Stomach smooth muscle (tissue), 2 donors: ENCODE measurements around the gene DGKH.

ENCODE experiments used
- H3K27ac ChIP-seq: one replicate; pipeline ENCODE4 v1.7.0; 2013; ENCODE audit warnings: mild to moderate bottlenecking, low read length, inconsistent platforms
- H3K27me3 ChIP-seq, 2 donors: one replicate each; pipeline ENCODE4 v1.7.0; 2013; ENCODE audit warnings: low read length in 2 of 2; ENCODE audit not compliant: insufficient read depth in 2 of 2, control insufficient read depth in 1 of 2
- H3K36me3 ChIP-seq, 2 donors: one replicate each; pipeline ENCODE4 v1.7.0; 2013; ENCODE audit warnings: low read length in 2 of 2; ENCODE audit not compliant: control insufficient read depth in 2 of 2, insufficient read depth in 2 of 2
- H3K4me1 ChIP-seq: one replicate; pipeline ENCODE4 v1.7.0; 2013; ENCODE audit warnings: low read length; ENCODE audit not compliant: control insufficient read depth, insufficient read depth
- H3K4me3 ChIP-seq, 2 donors: one replicate each; pipeline ENCODE4 v1.7.0; 2013; ENCODE audit warnings: low read length in 2 of 2
- H3K9ac ChIP-seq, 2 donors: one replicate each; pipeline ENCODE4 v1.7.0; 2013; ENCODE audit warnings: low read length in 2 of 2, mild to moderate bottlenecking in 1 of 2
- H3K9me3 ChIP-seq, 2 donors: one replicate each; pipeline ENCODE4 v1.7.0; 2013; ENCODE audit warnings: low read length in 2 of 2; ENCODE audit not compliant: control insufficient read depth in 2 of 2
- donor health status: healthy.
- donor health status: Pancreatic carcinoma.

Gene DGKH

DNA sequence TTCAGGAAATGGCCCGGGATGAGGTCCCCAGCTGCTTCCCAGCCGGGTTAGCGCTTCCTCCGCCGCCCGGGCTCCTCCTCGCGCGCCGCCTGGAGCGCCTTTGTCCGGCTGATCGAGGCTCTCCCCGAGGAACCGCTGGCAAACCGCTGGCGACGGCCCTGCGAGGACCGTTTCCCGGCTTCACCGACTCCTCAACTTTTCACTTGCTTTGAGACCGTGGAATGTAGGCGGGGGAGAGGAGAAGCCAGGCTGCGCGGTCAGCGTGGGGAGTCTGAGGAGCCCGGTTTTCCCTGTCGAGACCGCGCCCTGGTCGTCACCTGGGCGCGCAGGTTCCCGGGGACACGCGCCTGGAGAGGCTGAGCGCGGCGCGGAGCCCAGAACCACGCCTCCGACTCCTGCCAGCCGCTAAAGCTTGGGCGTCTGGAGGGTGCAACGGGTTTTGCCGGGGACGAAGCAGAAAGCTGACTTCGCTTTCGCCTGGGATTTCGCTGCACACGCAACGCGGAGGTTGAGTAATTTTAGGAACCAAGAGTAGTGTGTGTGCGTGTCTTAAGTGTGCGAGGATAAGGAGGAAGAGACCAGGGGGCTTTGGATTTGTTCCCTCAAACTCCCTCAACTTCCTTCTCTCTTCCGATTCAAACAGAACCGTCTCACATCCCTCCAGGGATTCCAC lies 7.3 kb upstream of the DGKH start:
- Histone ChIP-seq H3K4me3 (peak overlapping the region; percentile 88 to 90), H3K9ac (peak overlapping the region; percentile 64 to 70), H3K4me1 (peaks cover 14% of the 10 kb centered on the region), H3K27me3 (no peaks in the 10 kb centered on the region), H3K27ac (peak overlapping the region; percentile 66), H3K9me3 (no peaks in the 10 kb centered on the region), H3K36me3 (no peaks in the 10 kb centered on the region)

DNA sequence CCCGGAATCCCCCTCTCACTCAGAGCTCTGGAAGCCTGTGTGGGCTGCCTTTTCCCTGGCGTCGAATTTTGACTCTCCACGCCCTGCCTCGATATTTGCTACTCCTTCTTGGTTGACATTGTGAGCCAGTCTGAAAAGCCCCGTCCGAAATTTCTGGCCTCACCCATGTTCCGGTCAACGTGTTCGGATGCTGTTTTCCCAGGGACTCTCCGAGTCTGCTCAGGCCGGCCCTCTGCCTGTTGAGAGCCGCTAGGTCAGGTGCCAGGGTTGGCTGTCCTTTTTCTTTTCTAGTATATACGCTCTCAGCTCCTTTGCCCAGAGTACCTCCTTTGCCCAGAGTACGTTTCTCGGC lies 6.8 kb upstream of the DGKH start:
- peak overlapping the region; percentile 88 to 90 for H3K4me3 ChIP-seq

GRCh38 chr13:42043676-42044075 lies 4.8 kb upstream of the DGKH start:
- Histone ChIP-seq H3K36me3 (no peaks in the 10 kb centered on the region), H3K4me1 (peaks cover 14% of the 10 kb centered on the region), H3K27ac (no peak overlapping the region), H3K9me3 (no peaks in the 10 kb centered on the region), H3K9ac (no peak overlapping the region), H3K27me3 (no peaks in the 10 kb centered on the region), H3K4me3 (no peak overlapping the region)

More for the DNA sequence above, 6.8 kb upstream of the DGKH start:
- peak overlapping the region; percentile 64 to 70 for H3K9ac ChIP-seq
- peaks cover 14% of the 10 kb centered on the region for H3K4me1 ChIP-seq
- H3K27ac ChIP-seq, result peak overlapping the region; percentile 66
- H3K27me3 ChIP-seq, result no peaks in the 10 kb centered on the region
- H3K36me3 ChIP-seq, result no peaks in the 10 kb centered on the region
- no peaks in the 10 kb centered on the region for H3K9me3 ChIP-seq

DNA sequence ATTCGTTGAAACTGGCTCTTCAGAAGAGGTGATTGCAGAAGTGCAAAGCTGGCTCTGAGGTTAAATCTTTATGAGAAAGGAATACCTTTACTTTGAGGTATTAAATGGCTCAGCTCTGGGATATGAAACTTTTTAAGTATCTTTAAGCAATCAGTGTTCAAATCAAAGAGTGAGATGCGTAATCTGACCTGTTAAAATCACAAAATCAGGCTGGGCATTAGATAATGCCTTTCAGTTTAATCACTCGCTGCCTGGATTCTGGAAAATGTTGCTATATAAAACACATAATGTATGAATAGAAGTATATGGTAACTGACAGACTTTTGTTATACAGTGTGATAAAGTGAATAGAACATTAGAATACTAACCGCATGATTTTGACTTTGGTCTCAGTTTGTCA lies 2.0 kb upstream of the DGKH start:
- Histone ChIP-seq H3K9ac (no peak overlapping the region), H3K9me3 (no peaks in the 10 kb centered on the region), H3K4me1 (peaks cover 9% of the 10 kb centered on the region), H3K27me3 (no peaks in the 10 kb centered on the region), H3K27ac (no peak overlapping the region), H3K4me3 (no peak overlapping the region), H3K36me3 (no peaks in the 10 kb centered on the region)

DNA sequence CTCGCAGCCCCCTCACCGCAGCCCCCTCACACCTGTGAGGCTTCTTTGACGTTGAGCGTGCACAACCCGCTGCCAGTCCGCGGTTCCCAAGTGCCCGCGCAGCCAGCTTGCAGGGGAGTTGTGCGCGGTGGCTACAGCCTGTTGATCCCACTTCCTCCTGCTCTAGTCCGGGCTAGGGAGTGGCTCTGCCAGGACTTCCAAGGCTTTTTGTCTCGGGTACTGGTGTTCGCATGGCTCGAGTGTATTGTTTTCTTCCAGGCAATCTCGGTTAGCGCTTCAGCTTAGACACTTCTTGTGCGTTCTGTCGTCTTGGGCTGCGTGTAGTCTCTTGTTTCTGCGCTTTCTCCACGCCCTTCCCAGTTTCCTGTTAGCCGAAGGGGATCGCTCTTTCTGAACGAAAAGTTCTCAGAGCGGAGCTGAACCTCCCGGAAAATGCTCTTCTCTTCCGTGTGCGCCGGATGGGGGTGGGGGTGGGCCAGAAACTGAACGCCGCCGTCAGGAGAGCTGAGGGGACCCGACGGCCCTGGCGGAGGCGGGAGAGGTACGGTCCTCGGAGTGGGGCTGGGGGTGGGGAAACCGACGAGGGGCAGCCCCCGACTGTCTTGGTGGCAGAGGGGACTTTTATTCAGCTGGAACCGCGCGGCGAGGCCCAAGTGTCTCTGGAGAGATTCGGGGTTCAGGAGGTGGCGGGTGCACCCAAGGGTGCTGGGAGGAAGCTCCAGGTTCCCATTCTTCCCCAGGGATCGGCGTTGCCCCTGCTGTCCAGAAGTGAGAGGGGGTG lies 697 bp upstream of the DGKH start:
- peak overlapping the region; percentile 73 for H3K27ac ChIP-seq
- H3K9ac ChIP-seq, result peak overlapping the region; percentile 72 to 86
- no peaks in the 10 kb centered on the region for H3K27me3 ChIP-seq
- H3K36me3 ChIP-seq, result no peaks in the 10 kb centered on the region
- H3K4me1 ChIP-seq, result peaks cover 3% of the 10 kb centered on the region
- no peaks in the 10 kb centered on the region for H3K9me3 ChIP-seq
- H3K4me3 ChIP-seq, result peak overlapping the region; percentile 81 to 83

GRCh38 chr13:42048684-42049453 lies 421 bp downstream of the DGKH start:
- H3K27ac ChIP-seq, result peak overlapping the region; percentile 84
- H3K4me1 ChIP-seq, result peaks cover 3% of the 10 kb centered on the region
- peak overlapping the region; percentile 72 to 92 for H3K9ac ChIP-seq
- H3K27me3 ChIP-seq, result no peaks in the 10 kb centered on the region
- H3K36me3 ChIP-seq, result no peaks in the 10 kb centered on the region
- peak overlapping the region; percentile 87 to 96 for H3K4me3 ChIP-seq
- no peaks in the 10 kb centered on the region for H3K9me3 ChIP-seq

DNA sequence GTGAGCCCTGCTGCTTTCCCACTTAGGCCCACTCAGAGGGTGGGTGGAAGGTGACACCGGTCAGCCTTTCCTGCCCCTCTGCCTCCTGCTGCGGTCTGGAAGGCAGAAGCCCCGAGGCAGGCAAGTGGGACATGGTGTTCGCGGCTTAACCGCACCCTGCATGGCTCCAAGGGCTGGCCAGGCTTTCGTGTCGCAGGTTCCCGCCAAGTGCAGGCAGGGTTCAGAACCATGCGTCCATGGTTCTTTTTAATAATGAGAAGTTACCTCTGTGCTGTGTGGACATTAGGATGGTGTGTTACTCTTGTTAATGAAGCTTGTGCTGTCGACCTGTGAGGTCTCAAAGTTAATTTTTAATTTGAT lies 986 bp downstream of the DGKH start:
- Histone ChIP-seq H3K9ac (peak overlapping the region; percentile 71 to 92), H3K27me3 (no peaks in the 10 kb centered on the region), H3K4me1 (peaks cover 3% of the 10 kb centered on the region), H3K27ac (peak overlapping the region; percentile 84), H3K9me3 (no peaks in the 10 kb centered on the region), H3K4me3 (peak overlapping the region; percentile 87 to 96), H3K36me3 (no peaks in the 10 kb centered on the region)

DNA sequence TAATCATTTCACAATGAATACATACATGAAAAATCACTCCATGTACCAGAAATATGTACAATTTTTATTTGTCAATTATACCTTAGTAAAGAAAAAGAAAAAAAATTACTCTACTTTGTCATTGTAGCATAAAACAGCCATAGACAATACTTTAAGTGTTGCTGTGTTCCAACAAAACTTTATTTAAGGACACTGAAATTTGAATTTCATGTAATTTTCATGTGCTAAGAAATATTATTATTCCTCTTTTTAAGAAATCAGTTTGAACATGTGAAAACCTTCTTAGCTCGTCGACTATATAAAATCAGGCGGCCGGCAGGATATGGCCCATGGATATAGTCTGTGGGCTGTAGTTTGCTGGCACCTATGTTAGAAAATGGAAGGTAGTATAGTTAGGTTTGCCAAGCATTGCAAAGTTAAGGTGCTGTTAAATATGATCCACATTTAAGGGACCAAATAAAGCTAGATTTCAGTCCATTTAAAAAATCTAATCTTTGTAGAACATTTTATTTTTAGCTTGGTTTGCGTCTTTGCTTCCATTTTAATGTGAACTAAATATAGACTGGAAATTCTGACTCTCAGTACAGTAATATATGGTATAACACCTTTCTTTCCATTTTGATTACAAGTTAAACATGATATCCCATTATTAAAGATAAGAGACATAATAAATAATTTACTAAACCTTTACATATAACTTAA lies 6.5 kb downstream of the DGKH start:
- H3K9ac ChIP-seq, result no peak overlapping the region
- no peak overlapping the region for H3K27ac ChIP-seq
- peaks cover 4% of the 10 kb centered on the region for H3K4me1 ChIP-seq
- no peak overlapping the region for H3K4me3 ChIP-seq
- peaks cover 2 to 3% of the 10 kb centered on the region in 2 donors for H3K36me3 ChIP-seq
- peaks cover 0 to 3% of the 10 kb centered on the region in 2 donors for H3K9me3 ChIP-seq
- H3K27me3 ChIP-seq, result no peaks in the 10 kb centered on the region

- Histone ChIP-seq H3K4me3 (peak overlapping the region in 1 of 2 donors; percentile 30), H3K27me3 (no peaks in the 10 kb centered on the region), H3K9ac (no peak overlapping the region), H3K36me3 (peaks cover 2 to 3% of the 10 kb centered on the region in 2 donors), H3K27ac (peak overlapping the region; percentile 18), H3K9me3 (peaks cover 0 to 3% of the 10 kb centered on the region in 2 donors), H3K4me1 (peaks cover 4% of the 10 kb centered on the region)
These were observed 7.1 kb downstream of the DGKH start for GRCh38 chr13:42055500-42056085.

DNA sequence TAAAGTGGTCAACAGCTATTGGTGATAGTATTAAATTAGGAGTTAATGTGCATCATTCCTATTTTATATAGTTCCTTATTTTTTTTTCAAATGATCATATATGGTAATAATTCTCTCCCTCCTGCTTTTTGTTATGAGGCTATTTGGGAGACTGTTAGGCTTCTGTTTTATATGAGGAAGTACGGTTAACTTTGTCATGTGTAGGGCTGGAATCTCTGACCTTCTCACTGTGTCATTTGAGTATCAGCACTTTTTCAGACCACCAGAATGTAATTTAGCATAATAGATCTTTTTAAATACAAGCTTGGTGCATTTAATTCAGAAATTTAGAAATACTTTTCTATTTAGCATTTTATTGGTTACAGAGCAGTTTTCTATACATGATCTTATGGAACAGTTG lies 7.7 kb downstream of the DGKH start:
- H3K4me1 ChIP-seq, result peaks cover 4% of the 10 kb centered on the region
- H3K27me3 ChIP-seq, result no peaks in the 10 kb centered on the region
- H3K9ac ChIP-seq, result peak overlapping the region in 1 of 2 donors; percentile 52
- H3K4me3 ChIP-seq, result peak overlapping the region; percentile 54 to 62
- peaks cover 0 to 3% of the 10 kb centered on the region in 2 donors for H3K9me3 ChIP-seq
- H3K27ac ChIP-seq, result peak overlapping the region; percentile 18
- H3K36me3 ChIP-seq, result peaks cover 2 to 3% of the 10 kb centered on the region in 2 donors
